Measurements from ENCODE around the gene METTL9. TPM values are rescaled to one million over a fixed set of nuclear protein-coding genes. Genes with fewer than 3 reads are reported as not detected.
A peak's percentile ranks its signal among the peaks of the same experiment; 100 is the strongest.

Gene METTL9
- polyA plus RNA-seq, 3 donors: 181 to 400 (median 373) TPM

GRCh38 chr16:21663889-21664647, 64.7 kb downstream of the METTL9 start, which contains the start of gene OTOA:
OTOA (plus strand) TSS chr16:21663968; CDS start chr16:21678515, 14,547 bp downstream.
- Histone ChIP-seq H4K20me1 (ENCODE audit: insufficient read depth, low read length) (no peaks in the 10 kb centered on the region), H3K27me3 (ENCODE audit: control insufficient read depth in 2 of 2, insufficient read depth in 2 of 2, low read length in 2 of 2) (peaks cover 0 to 4% of the 10 kb centered on the region in 2 donors), H2AFZ (ENCODE audit: insufficient read depth, low read depth, low read length, poor library complexity, severe bottlenecking) (peak within 1 kb of the TSS; percentile 70), H3K4me1 (ENCODE audit: control insufficient read depth in 1 of 2, insufficient read depth in 2 of 2, low read length in 2 of 2) (peaks cover 14 to 21% of the 10 kb centered on the region in 2 donors), H3K79me2 (ENCODE audit: insufficient read depth, low read length) (no peaks in the 10 kb centered on the region), H3K4me2 (replicated peaks; ENCODE audit: extremely low read depth, low read length, poor library complexity, severe bottlenecking) (peak within 1 kb of the TSS; percentile 78), H3K27ac (ENCODE audit: low read depth in 1 of 2, low read length in 2 of 2) (no peak within 1 kb of the TSS), H3K9ac (ENCODE audit: insufficient read depth, low read length, poor library complexity, severe bottlenecking) (peak within 1 kb of the TSS; percentile 32), H3K36me3 (replicated peaks in 1 of 2; ENCODE audit: control insufficient read depth in 1 of 2, insufficient read depth in 2 of 2, low read length in 2 of 2) (no peaks in the 10 kb centered on the region), H3K9me3 (replicated peaks in 1 of 2; ENCODE audit: control insufficient read depth in 1 of 2, insufficient read depth in 1 of 2, low read length in 2 of 2) (no peaks in the 10 kb centered on the region), H3K4me3 (replicated peaks in 1 of 3; ENCODE audit: low read depth in 2 of 3, low read length in 3 of 3) (peak within 1 kb of the TSS in 1 of 3 experiments; percentile 63)
- Mint-ChIP-seq H3K36me3 (peaks cover 0 to 4% of the 10 kb centered on the region in 2 donors), H3K9me3 (peaks cover 0 to 2% (median 0%) of the 10 kb centered on the region in 7 donors), H3K4me3 (peak within 1 kb of the TSS; percentile 71 to 90), H3K27me3 (ENCODE audit: low read depth in 3 of 3) (peaks cover 5 to 13% (median 11%) of the 10 kb centered on the region in 3 donors), H3K4me1 (peaks cover 17% of the 10 kb centered on the region), H3K27ac (no peak within 1 kb of the TSS)
- TF ChIP-seq CTCF (IDR thresholded peaks at IDR 0.05): no peak
- DNase-seq: no peak
- intact Hi-C loops (cut with micrococcal nuclease): loop anchor here in 1 of 2 donors (5.0 kb wide), 1 partner anchor 43 kb away; no protein-coding TSS in a partner anchor
- WGBS (ENCODE audit: insufficient coverage): 3% methylated on average over 39 of the region's 45 CpGs

DNA sequence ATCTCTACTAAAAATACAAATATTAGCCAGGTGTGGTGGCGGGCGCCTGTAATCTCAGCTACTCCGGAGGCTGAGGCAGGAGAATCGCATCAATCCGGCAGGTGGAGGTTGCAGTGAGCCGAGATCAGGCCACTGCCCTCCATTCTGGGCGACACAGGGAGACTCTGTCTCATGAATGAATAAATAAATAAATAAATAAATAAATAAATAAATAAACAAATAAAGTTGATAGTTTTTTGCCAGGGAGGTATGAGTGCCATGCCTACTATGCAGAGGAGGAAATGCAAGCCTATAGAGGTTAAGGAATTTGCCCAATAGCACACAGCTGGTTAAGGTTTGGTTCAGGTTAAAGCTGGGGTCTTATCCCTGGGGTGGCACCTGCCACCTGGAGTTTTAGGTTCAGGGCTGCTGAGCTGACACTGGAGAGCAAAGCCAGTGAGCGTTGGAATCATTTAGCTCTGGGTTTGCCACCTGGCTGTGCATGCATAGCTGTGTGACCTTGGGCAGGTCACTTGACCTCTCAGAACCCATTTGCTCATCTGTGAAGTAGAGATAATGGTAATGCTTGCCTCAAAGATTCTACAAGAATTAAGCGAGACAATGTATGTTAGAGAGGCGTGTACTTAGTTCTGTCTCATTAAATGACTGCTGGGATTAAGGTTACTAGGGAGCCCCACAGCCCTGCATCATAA, 65.6 kb downstream of the METTL9 start:
- Mint-ChIP-seq H3K4me1 (peaks cover 10% of the 10 kb centered on the region), H3K9me3 (peaks cover 0 to 2% (median 0%) of the 10 kb centered on the region in 7 donors), H3K27ac (peak overlapping the region in 1 of 7 donors; percentile 41), H3K4me3 (no peak overlapping the region), H3K27me3 (ENCODE audit: low read depth in 3 of 3) (peaks cover 5 to 13% (median 11%) of the 10 kb centered on the region in 3 donors), H3K36me3 (peaks cover 0 to 4% of the 10 kb centered on the region in 2 donors)
- Histone ChIP-seq H3K4me1 (ENCODE audit: control insufficient read depth in 1 of 2, insufficient read depth in 2 of 2, low read length in 2 of 2) (peaks cover 7 to 12% of the 10 kb centered on the region in 2 donors), H3K36me3 (replicated peaks in 1 of 2; ENCODE audit: control insufficient read depth in 1 of 2, insufficient read depth in 2 of 2, low read length in 2 of 2) (no peaks in the 10 kb centered on the region), H3K27ac (ENCODE audit: low read depth in 1 of 2, low read length in 2 of 2) (no peak overlapping the region), H3K79me2 (ENCODE audit: insufficient read depth, low read length) (no peaks in the 10 kb centered on the region), H3K4me2 (replicated peaks; ENCODE audit: extremely low read depth, low read length, poor library complexity, severe bottlenecking) (no peak overlapping the region), H3K27me3 (ENCODE audit: control insufficient read depth in 2 of 2, insufficient read depth in 2 of 2, low read length in 2 of 2) (peaks cover 0 to 4% of the 10 kb centered on the region in 2 donors), H2AFZ (ENCODE audit: insufficient read depth, low read depth, low read length, poor library complexity, severe bottlenecking) (no peak overlapping the region), H3K9me3 (replicated peaks in 1 of 2; ENCODE audit: control insufficient read depth in 1 of 2, insufficient read depth in 1 of 2, low read length in 2 of 2) (no peaks in the 10 kb centered on the region), H3K4me3 (replicated peaks in 1 of 3; ENCODE audit: low read depth in 2 of 3, low read length in 3 of 3) (no peak overlapping the region), H4K20me1 (ENCODE audit: insufficient read depth, low read length) (no peaks in the 10 kb centered on the region), H3K9ac (ENCODE audit: insufficient read depth, low read length, poor library complexity, severe bottlenecking) (no peak overlapping the region)
- intact Hi-C loops (cut with micrococcal nuclease): loop anchor here in 1 of 2 donors (5.0 kb wide), 1 partner anchor 42 kb away; no protein-coding TSS in a partner anchor
- 96% methylated on average over 3 of the region's 10 CpGs for WGBS (ENCODE audit: insufficient coverage)
- no peak for DNase-seq
- TF ChIP-seq CTCF (IDR thresholded peaks at IDR 0.05): no peak

Measured in CD14-positive monocyte (primary cell).